ENCODE results near the gene IL9R. TPM values are rescaled to one million over a fixed set of nuclear protein-coding genes. Genes with fewer than 3 reads are reported as not detected.

The IL9R gene
- total RNA-seq, 1 experiment from 2014 or later = 0.46 TPM

DNA sequence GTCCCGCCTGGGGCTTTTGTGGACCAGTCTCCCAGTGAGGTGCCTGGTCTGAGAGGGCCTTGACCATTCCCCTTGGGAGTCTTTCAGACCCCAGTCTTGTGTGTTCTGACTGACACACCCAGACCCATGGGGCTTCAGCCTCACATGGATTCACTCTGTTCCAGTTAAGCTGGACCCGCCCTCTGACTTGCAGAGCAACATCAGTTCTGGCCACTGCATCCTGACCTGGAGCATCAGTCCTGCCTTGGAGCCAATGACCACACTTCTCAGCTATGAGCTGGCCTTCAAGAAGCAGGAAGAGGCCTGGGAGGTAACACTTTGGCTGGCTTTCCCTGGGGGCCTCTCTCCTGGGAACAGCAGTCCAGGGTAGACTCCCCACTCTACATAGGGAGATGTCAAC, 6.8 kb downstream of the IL9R start:
- Histone ChIP-seq H3K9me3 (ENCODE audit: control insufficient read depth, insufficient read depth, low read depth, low read length) (no peaks in the 10 kb centered on the region), H3K27me3 (ENCODE audit: control insufficient read depth, insufficient read depth, low read length) (no peaks in the 10 kb centered on the region), H3K4me1 (ENCODE audit: control insufficient read depth, insufficient read depth, low read length) (no peaks in the 10 kb centered on the region), H3K36me3 (ENCODE audit: control insufficient read depth, insufficient read depth, low read length) (no peaks in the 10 kb centered on the region), H3K27ac (ENCODE audit: low read length) (no peak overlapping the region), H3K4me3 (ENCODE audit: low read depth in 2 of 2, low read length in 2 of 2) (no peak overlapping the region)
- ChIA-PET POLR2A (no interaction called here), CTCF (no interaction called here)
- intact Hi-C loops (cut with micrococcal nuclease; ENCODE audit: unreplicated experiment) (no loop called here), in situ Hi-C loops (cut with HindIII; ENCODE audit: low pct_unique_long_range_greater_than_20kb, low sequenced_read_pairs) (no loop called here)
- DNase-seq (ENCODE audit: low read depth, low spot score) (no peak), ATAC-seq (no peak)
- TF ChIP-seq CTCF (IDR thresholded peaks at IDR 0.05) (no peak), POLR2AphosphoS5 (IDR thresholded peaks at IDR 0.05; ENCODE audit: low read depth, low read length) (no peak), SIN3A (IDR thresholded peaks at IDR 0.05; ENCODE audit: borderline replicate concordance, insufficient read depth, low read depth, low read length) (no peak), TCF7L2 (IDR thresholded peaks at IDR 0.05; ENCODE audit: low read depth, low read length) (no peak)
- TF ChIP-seq, protein P1, sequence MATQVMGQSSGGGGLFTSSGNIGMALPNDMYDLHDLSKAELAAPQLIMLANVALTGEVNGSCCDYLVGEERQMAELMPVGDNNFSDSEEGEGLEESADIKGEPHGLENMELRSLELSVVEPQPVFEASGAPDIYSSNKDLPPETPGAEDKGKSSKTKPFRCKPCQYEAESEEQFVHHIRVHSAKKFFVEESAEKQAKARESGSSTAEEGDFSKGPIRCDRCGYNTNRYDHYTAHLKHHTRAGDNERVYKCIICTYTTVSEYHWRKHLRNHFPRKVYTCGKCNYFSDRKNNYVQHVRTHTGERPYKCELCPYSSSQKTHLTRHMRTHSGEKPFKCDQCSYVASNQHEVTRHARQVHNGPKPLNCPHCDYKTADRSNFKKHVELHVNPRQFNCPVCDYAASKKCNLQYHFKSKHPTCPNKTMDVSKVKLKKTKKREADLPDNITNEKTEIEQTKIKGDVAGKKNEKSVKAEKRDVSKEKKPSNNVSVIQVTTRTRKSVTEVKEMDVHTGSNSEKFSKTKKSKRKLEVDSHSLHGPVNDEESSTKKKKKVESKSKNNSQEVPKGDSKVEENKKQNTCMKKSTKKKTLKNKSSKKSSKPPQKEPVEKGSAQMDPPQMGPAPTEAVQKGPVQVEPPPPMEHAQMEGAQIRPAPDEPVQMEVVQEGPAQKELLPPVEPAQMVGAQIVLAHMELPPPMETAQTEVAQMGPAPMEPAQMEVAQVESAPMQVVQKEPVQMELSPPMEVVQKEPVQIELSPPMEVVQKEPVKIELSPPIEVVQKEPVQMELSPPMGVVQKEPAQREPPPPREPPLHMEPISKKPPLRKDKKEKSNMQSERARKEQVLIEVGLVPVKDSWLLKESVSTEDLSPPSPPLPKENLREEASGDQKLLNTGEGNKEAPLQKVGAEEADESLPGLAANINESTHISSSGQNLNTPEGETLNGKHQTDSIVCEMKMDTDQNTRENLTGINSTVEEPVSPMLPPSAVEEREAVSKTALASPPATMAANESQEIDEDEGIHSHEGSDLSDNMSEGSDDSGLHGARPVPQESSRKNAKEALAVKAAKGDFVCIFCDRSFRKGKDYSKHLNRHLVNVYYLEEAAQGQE (IDR thresholded peaks at IDR 0.05; ENCODE audit: insufficient read depth in 1 of 2, low read depth in 2 of 2, low read length in 1 of 2) = no peak
- no TSS peak for BruUV-seq (replicated peaks)

DNA sequence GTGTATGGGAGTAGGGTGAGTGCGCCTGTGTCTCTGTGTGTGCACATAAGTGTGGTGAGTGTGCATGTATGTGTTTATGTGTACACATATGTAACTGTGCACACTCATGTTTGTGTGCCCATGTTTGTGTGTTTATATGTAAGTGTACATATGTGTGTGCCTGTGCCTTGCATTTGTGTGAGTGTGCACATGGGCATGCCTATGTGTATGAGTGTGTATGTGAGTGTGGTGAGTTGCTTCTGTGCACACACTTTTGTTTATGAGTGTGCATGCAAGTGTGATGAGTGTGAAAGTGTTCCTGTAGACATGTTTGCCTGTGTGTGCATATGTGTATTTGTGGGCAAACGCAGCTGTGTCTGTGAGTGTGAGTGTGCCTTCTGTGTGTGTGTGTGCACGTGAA, 7.2 kb downstream of the IL9R start:
- Histone ChIP-seq H3K4me3 (ENCODE audit: low read depth in 2 of 2, low read length in 2 of 2) (no peak overlapping the region), H3K27ac (ENCODE audit: low read length) (no peak overlapping the region), H3K36me3 (ENCODE audit: control insufficient read depth, insufficient read depth, low read length) (no peaks in the 10 kb centered on the region), H3K27me3 (ENCODE audit: control insufficient read depth, insufficient read depth, low read length) (no peaks in the 10 kb centered on the region), H3K9me3 (ENCODE audit: control insufficient read depth, insufficient read depth, low read depth, low read length) (no peaks in the 10 kb centered on the region), H3K4me1 (ENCODE audit: control insufficient read depth, insufficient read depth, low read length) (no peaks in the 10 kb centered on the region)
- intact Hi-C loops (cut with micrococcal nuclease; ENCODE audit: unreplicated experiment) (no loop called here), in situ Hi-C loops (cut with HindIII; ENCODE audit: low pct_unique_long_range_greater_than_20kb, low sequenced_read_pairs) (no loop called here)
- DNase-seq (ENCODE audit: low read depth, low spot score) (no peak), ATAC-seq (no peak)
- ChIA-PET CTCF (no interaction called here), POLR2A (no interaction called here)
- TF ChIP-seq TCF7L2 (IDR thresholded peaks at IDR 0.05; ENCODE audit: low read depth, low read length) (no peak), SIN3A (IDR thresholded peaks at IDR 0.05; ENCODE audit: borderline replicate concordance, insufficient read depth, low read depth, low read length) (no peak), CTCF (IDR thresholded peaks at IDR 0.05) (no peak), POLR2AphosphoS5 (IDR thresholded peaks at IDR 0.05; ENCODE audit: low read depth, low read length) (no peak)
- TF ChIP-seq, protein P1 (IDR thresholded peaks at IDR 0.05; ENCODE audit: insufficient read depth in 1 of 2, low read depth in 2 of 2, low read length in 1 of 2) = no peak
- BruUV-seq (replicated peaks) = no TSS peak
